ENCODE data around the gene KRT1. TPM values are rescaled to one million over a fixed set of nuclear protein-coding genes. Genes with fewer than 3 reads are reported as not detected.

The KRT1 gene
- total RNA-seq, 1 donor from 2014 or later: 3.4 TPM

DNA sequence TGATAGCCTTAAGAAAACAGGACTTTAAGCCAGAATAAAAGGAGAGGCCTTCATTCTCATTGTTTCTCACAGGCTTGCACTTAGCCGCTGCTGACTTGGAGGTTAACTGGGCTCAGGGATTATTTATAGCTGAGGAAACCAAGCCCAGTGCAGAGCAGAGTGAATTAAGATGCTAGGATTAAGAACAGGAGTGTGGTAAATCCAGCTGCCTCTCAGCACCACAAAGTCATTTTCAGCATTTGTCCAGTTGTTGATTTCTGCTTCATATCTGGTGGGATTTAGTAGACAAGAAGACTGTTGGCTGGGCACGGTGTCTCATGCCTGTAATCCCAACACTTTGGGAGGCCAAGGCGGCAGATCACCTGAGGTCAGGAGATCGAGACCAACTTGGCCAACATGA, 47.6 kb downstream of the KRT1 start:
- no peaks in the 10 kb centered on the region for H3K27me3 Mint-ChIP-seq (ENCODE audit: low read depth)

DNA sequence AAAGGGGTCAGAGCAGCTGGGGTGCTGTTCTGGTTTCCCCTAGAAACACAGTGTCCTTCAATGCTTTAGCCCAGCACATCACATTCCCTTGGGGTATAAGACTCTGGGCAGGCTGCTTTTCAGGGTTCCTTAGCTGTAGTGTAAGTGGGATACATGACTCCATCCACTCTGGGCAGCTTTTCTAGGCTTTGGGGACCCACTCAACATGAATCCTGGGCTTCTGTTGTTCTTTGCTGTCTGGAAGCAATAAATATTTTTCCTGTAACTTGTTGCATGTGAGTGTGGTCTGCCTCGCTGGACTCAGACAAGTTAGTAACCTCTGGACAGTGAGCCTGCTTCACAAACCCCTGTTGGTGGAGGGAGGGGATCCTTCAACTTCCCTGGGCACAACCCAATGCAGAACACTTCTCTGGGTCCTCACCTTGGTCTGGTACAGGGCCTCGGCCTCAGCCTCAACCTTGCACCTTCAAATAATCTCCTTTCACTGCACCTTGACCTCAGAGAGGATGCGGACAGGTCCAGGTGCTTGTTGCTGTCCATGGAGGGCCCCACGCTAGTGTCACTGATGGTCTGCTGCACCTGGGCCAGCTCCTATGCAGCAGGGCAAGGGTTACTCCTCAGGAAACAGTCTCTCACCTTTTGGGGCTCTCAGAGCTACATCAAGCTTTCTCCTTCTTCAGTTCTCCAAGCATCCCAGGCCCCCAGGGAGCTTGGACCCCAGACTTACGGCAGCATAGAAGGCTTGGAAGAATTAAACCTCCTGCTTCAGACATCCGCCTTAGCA, 48.3 kb downstream of the KRT1 start:
- Mint-ChIP-seq H3K27ac (no peak overlapping the region), H3K4me3 (ENCODE audit: low read depth) (no peak overlapping the region), H3K9me3 (no peaks in the 10 kb centered on the region), H3K36me3 (ENCODE audit: low read depth) (no peaks in the 10 kb centered on the region), H3K27me3 (ENCODE audit: low read depth) (peaks cover 3% of the 10 kb centered on the region), H3K4me1 (ENCODE audit: low read depth) (peaks cover 24% of the 10 kb centered on the region)
- DNase-seq (ENCODE audit: low spot score): no peak
- intact Hi-C loops (cut with micrococcal nuclease): no loop called here

More for the DNA sequence above, 47.6 kb downstream of the KRT1 start:
- no peak for DNase-seq (ENCODE audit: low spot score)
- no peak overlapping the region for H3K27ac Mint-ChIP-seq
- intact Hi-C loops (cut with micrococcal nuclease): no loop called here
- H3K4me3 Mint-ChIP-seq (ENCODE audit: low read depth): no peak overlapping the region
- H3K9me3 Mint-ChIP-seq: no peaks in the 10 kb centered on the region
- peaks cover 20% of the 10 kb centered on the region for H3K4me1 Mint-ChIP-seq (ENCODE audit: low read depth)
- H3K36me3 Mint-ChIP-seq (ENCODE audit: low read depth): no peaks in the 10 kb centered on the region

DNA sequence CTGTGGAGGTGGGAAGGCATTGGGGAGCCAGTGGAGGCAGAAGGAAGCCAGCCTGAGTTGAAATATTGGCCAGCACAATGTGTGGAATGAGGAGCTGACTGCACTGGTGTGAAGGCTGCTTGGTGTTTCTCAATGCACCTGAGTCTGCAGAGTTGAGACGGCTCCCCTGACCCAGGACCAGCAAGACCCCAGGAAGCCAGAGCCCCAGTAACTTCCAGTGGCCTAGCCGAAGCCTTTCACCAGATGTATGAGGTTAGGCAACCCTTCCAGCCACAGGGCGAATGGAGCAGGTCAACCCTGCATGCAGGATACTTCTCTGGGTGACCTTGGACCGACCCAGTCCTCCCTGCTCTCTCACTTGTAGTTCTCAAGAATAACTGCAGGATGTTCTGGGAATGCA, 48.9 kb downstream of the KRT1 start:
- Mint-ChIP-seq H3K36me3 (ENCODE audit: low read depth) (no peaks in the 10 kb centered on the region), H3K27ac (no peak overlapping the region), H3K4me1 (ENCODE audit: low read depth) (peaks cover 25% of the 10 kb centered on the region), H3K4me3 (ENCODE audit: low read depth) (no peak overlapping the region), H3K27me3 (ENCODE audit: low read depth) (peaks cover 4% of the 10 kb centered on the region), H3K9me3 (no peaks in the 10 kb centered on the region)
- DNase-seq (ENCODE audit: low spot score): no peak
- intact Hi-C loops (cut with micrococcal nuclease): no loop called here

DNA sequence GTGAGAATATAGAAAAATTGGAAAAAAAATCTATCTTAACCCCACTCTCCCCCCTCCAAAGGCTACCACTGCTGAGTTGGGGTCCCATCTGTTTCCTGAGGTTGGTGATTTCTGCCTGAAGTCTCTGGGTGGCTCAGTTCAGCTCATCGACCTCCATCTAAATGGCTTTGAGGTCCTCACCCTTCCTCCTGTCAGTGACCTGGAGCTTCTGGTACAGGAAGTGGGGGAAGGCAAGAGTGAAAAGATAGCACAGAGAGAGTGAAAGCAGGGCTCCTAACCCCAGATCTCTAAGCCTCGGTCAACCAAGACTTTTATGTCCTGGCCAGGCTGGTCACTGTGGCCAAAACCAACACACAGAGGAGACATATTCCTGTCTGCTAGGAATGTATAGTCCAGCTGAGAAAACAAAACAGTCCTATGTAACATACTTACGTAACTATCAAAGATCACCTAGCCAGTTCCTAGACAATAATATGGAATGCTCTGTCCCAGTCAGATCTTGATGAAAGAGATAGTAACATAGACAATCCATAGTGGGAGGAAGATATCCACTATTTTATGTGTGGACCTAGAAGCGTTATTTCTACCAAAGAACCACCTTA, 49.5 kb downstream of the KRT1 start:
- intact Hi-C loops (cut with micrococcal nuclease): no loop called here
- Mint-ChIP-seq H3K4me3 (ENCODE audit: low read depth) (no peak overlapping the region), H3K4me1 (ENCODE audit: low read depth) (peaks cover 25% of the 10 kb centered on the region), H3K9me3 (no peaks in the 10 kb centered on the region), H3K27me3 (ENCODE audit: low read depth) (peaks cover 5% of the 10 kb centered on the region), H3K27ac (no peak overlapping the region), H3K36me3 (ENCODE audit: low read depth) (no peaks in the 10 kb centered on the region)
- DNase-seq (ENCODE audit: low spot score): no peak

DNA sequence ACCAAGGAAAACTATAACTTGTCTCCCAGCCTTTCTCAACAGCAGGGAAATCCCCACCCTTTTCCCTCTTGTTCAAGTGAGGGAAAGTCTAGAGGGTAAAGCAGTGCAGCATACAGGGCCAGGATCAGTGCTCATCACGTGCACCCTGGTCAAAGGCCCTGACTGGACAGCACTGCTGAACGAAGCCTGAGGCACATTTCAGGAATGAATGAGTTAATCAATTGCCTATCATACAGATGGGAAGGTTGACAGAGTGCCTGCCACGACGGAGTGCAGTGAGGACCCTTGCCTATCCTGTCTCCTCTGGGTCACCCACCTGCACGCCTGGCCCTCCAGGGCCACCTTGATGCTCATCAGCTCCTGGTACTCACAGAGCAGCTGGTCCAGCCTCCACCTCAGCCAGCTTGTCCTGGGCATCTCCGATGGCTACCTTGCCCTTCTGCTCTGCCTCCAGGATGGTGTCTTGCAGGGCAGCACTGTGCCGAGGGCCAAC, 50.2 kb downstream of the KRT1 start:
- DNase-seq (ENCODE audit: low spot score): no peak
- Mint-ChIP-seq H3K27ac (no peak overlapping the region), H3K36me3 (ENCODE audit: low read depth) (no peaks in the 10 kb centered on the region), H3K27me3 (ENCODE audit: low read depth) (peaks cover 12% of the 10 kb centered on the region), H3K4me3 (ENCODE audit: low read depth) (no peak overlapping the region), H3K4me1 (ENCODE audit: low read depth) (peaks cover 25% of the 10 kb centered on the region), H3K9me3 (no peaks in the 10 kb centered on the region)
- intact Hi-C loops (cut with micrococcal nuclease): no loop called here

DNA sequence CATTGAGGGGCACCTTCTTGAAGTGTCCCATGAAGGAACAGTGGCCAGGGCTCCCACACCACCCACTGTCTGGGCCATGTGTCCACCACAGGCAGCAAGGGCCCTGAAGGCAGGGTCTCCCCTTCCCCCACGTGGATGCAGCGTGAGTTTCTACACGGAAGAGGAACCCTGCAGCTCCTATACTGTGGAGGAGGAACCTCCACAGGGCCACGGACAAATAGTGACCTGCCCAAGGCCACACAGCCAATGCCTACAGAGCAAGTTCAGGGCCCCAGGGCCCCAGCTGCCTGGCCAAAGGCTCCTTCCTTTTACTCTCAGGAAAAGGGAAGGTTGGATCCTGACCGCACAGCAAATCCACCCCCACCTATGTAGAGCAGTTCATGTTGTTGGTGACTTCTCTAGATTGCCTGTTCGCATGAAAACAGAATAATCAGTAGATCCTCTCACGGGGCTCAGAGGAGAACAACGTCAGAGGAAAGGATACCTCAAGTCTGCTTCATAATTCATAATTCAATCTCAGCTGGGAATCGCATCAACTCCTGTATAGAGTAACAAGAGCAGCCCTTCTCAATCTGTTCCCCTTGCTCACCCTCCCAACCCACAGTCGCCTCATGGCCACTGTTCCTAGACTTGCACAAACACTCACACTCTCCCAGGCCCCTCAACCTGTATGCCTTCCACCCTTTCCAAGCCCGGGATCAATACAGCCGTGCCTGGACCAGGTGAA, 50.8 kb downstream of the KRT1 start:
- no peak for DNase-seq (ENCODE audit: low spot score)
- H3K4me1 Mint-ChIP-seq (ENCODE audit: low read depth): peaks cover 25% of the 10 kb centered on the region
- H3K36me3 Mint-ChIP-seq (ENCODE audit: low read depth): no peaks in the 10 kb centered on the region
- H3K27me3 Mint-ChIP-seq (ENCODE audit: low read depth): peaks cover 16% of the 10 kb centered on the region
- no peak overlapping the region for H3K27ac Mint-ChIP-seq
- intact Hi-C loops (cut with micrococcal nuclease): no loop called here
- no peak overlapping the region for H3K4me3 Mint-ChIP-seq (ENCODE audit: low read depth)
- no peaks in the 10 kb centered on the region for H3K9me3 Mint-ChIP-seq

DNA sequence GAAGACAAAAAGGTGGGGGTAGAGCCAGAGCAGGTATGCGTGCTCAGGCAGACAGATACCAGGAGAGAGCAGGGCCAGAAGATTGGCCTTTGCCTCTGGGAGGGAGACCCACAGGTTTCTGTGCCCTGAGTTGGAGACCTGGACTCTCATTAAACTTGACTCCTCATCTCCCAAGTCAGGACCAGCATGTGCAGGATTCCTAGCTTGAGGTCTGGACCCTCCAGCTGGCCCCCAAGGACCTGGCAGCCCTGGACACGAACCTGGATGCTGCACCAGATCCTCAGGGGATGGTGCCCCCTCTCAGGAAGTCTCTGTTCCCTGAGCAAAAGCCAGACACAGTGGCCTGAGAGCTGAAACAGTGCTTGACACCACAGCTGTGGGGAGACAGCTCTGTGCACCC, 51.4 kb downstream of the KRT1 start:
- intact Hi-C loops (cut with micrococcal nuclease): no loop called here
- Mint-ChIP-seq H3K9me3 (no peaks in the 10 kb centered on the region), H3K36me3 (ENCODE audit: low read depth) (no peaks in the 10 kb centered on the region), H3K27me3 (ENCODE audit: low read depth) (peaks cover 18% of the 10 kb centered on the region), H3K27ac (no peak overlapping the region), H3K4me3 (ENCODE audit: low read depth) (no peak overlapping the region), H3K4me1 (ENCODE audit: low read depth) (peaks cover 20% of the 10 kb centered on the region)
- no peak for DNase-seq (ENCODE audit: low spot score)

DNA sequence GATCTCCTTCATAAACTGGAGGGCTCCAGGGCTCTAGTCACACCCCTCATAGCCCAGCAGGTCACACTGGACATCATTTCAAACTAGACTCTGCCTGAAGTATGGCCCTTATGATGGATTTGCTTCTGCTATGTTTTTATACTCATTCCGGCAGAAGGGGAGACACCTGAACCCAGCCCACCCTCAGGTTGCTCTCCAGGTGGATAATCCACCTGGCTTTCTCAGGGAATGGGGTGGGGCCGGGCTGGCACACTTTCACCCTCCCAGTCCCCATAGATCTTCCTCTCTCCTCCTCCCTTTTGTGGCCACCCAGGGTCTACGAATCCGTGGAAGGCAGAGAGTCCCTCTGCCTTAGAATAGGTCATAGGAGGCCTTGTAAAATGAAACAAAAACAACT, 52.1 kb downstream of the KRT1 start:
- H3K27me3 Mint-ChIP-seq (ENCODE audit: low read depth): peaks cover 19% of the 10 kb centered on the region
- H3K9me3 Mint-ChIP-seq: no peaks in the 10 kb centered on the region
- DNase-seq (ENCODE audit: low spot score): no peak
- peaks cover 14% of the 10 kb centered on the region for H3K4me1 Mint-ChIP-seq (ENCODE audit: low read depth)
- intact Hi-C loops (cut with micrococcal nuclease): no loop called here
- H3K4me3 Mint-ChIP-seq (ENCODE audit: low read depth): no peak overlapping the region
- no peaks in the 10 kb centered on the region for H3K36me3 Mint-ChIP-seq (ENCODE audit: low read depth)
- H3K27ac Mint-ChIP-seq: no peak overlapping the region

DNA sequence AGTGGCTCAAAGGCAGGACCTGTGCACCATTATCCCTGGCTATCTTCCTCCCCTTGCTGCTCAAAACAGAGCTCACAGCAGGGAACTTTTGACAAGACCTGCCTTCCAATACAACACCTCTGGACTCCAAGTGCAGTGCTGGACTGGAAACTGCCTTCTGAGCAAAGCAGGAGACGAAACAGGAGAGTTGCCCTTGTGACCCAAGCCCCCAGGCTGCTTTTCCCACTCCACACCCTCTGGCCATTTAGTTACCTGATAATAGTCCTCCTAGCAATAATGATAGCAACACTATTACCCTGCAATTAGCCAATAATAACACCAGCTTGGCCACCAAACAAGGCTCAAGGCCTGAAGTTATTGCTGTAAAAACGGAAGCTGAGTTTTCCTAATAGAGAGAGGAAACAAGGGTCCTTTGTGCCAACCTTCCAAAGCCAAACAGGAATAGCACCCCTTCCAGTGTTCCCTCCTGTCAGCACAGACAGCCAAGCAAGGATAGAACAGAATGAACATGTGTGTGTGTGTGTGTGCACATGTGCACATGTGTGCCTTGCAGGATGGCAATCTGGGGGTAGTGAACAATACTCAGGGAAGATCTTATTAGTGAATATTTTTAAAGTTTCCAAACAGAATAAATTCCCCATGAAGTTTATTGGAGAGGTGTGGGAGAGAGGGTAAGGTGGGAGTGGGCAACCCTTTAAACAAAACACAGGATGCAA, 52.7 kb downstream of the KRT1 start:
- DNase-seq (ENCODE audit: low spot score): no peak
- no peak overlapping the region for H3K4me3 Mint-ChIP-seq (ENCODE audit: low read depth)
- H3K27me3 Mint-ChIP-seq (ENCODE audit: low read depth): peaks cover 23% of the 10 kb centered on the region
- H3K36me3 Mint-ChIP-seq (ENCODE audit: low read depth): no peaks in the 10 kb centered on the region
- H3K4me1 Mint-ChIP-seq (ENCODE audit: low read depth): peaks cover 13% of the 10 kb centered on the region
- intact Hi-C loops (cut with micrococcal nuclease): no loop called here
- H3K27ac Mint-ChIP-seq: no peak overlapping the region
- H3K9me3 Mint-ChIP-seq: no peaks in the 10 kb centered on the region

Other genes with a start within 250 kb of the KRT1 start
- not detected in 2 replicates for gene KRT75, start 246.0 kb downstream of the KRT1 start, total RNA-seq
- not detected in 2 replicates for gene KRT6B, start 228.3 kb downstream of the KRT1 start, total RNA-seq
- not detected in 2 replicates for gene KRT6C, start 206.6 kb downstream of the KRT1 start, total RNA-seq
- gene KRT6A, start 187.2 kb downstream of the KRT1 start, total RNA-seq: not detected in 2 replicates
- not detected in 2 replicates for gene KRT5, start 160.0 kb downstream of the KRT1 start, total RNA-seq
- not detected in 2 replicates for gene KRT71, start 127.3 kb downstream of the KRT1 start, total RNA-seq
- not detected in 2 replicates for gene KRT74, start 106.6 kb downstream of the KRT1 start, total RNA-seq
- not detected in 2 replicates for gene KRT72, start 78.9 kb downstream of the KRT1 start, total RNA-seq
- not detected in 2 replicates for gene KRT73, start 61.8 kb downstream of the KRT1 start, total RNA-seq
- gene KRT2, start 28.2 kb downstream of the KRT1 start, total RNA-seq: not detected in 2 replicates
- gene KRT77, start 23.1 kb upstream of the KRT1 start, total RNA-seq: not detected in 2 replicates
- not detected in 2 replicates for gene KRT76, start 96.9 kb upstream of the KRT1 start, total RNA-seq
- not detected in 2 replicates for gene KRT3, start 115.7 kb upstream of the KRT1 start, total RNA-seq
- not detected in 2 replicates for gene KRT4, start 133.7 kb upstream of the KRT1 start, total RNA-seq
- gene KRT79, start 153.9 kb upstream of the KRT1 start, total RNA-seq: not detected in 2 replicates
- not detected in 2 replicates for gene KRT78, start 168.6 kb upstream of the KRT1 start, total RNA-seq
- gene KRT8, start 224.7 kb upstream of the KRT1 start, total RNA-seq: 0.18 and 0.25 TPM in 2 replicates

All from activated T-helper 2 cell treated with anti-CD3 and anti-CD28 coated beads, Interferon-gamma antibody, Interleukin-2, Interleukin-4, amounts not matched to agents 10 μg/mL and 5 μg/mL and 100 μg/mL, durations not matched to agents 14 hours and 24 hours and 36 hours (primary cell).